HepG2 (cell line): Measurements from ENCODE around the gene UTP4. TPM values are rescaled to one million over a fixed set of nuclear protein-coding genes. Genes with fewer than 3 reads are reported as not detected.

Experiments
- ATM ChIP-seq: fragments of 450-650 bp; IDR thresholded peaks from 2 replicates; pipeline ENCODE4 v1.7.1; 2017; ENCODE audit warnings: mild to moderate bottlenecking, borderline replicate concordance
- ESRRA ChIP-seq: sonication (generic); formaldehyde crosslinking; IDR thresholded peaks from 2 replicates; pipeline ENCODE4 v1.5.1; 2020; ENCODE audit warnings: mild to moderate bottlenecking, low read depth, missing genetic modification reagents
- ETV6 ChIP-seq: sonication (generic); formaldehyde crosslinking; conservative IDR thresholded peaks from 2 replicates; pipeline ENCODE4 v1.4.0; 2020; ENCODE audit warnings: missing genetic modification reagents
- FOXP1 ChIP-seq, 2 experiments: fragments of 450-650 bp in 1 of 2; IDR thresholded peaks; 2 replicates each; pipeline ENCODE4 v1.6.1; 2017 to 2018; ENCODE audit warnings: antibody characterized with exemption in 1 of 2
- JUND ChIP-seq: sonication (generic); formaldehyde crosslinking; IDR thresholded peaks from 2 replicates; pipeline ENCODE4 v1.8.0; 2022; ENCODE audit warnings: mild to moderate bottlenecking, missing genetic modification reagents
- RFX3 ChIP-seq: IDR thresholded peaks from 2 replicates; pipeline ENCODE4 v1.6.1; 2016; ENCODE audit warnings: missing biosample characterization, missing genetic modification reagents
- TIGD3 ChIP-seq: sonication (generic); formaldehyde crosslinking; IDR thresholded peaks from 2 replicates; pipeline ENCODE4 v1.5.1; 2020; ENCODE audit warnings: mild to moderate bottlenecking, missing genetic modification reagents, borderline replicate concordance
- ZBTB40 ChIP-seq, 2 experiments: fragments of 450-650 bp in 1 of 2; sonication (generic) in 1 of 2; formaldehyde crosslinking in 1 of 2; IDR thresholded peaks; 2 replicates each; pipeline versions ENCODE4 v1.6.1 to v1.8.0; 2016 to 2022; ENCODE audit warnings: antibody characterized with exemption in 1 of 2, mild to moderate bottlenecking in 1 of 2, missing genetic modification reagents in 1 of 2
- ZBTB7A ChIP-seq: sonication (generic); formaldehyde crosslinking; IDR thresholded peaks from 2 replicates; pipeline ENCODE4 v1.8.0; 2022; ENCODE audit warnings: mild to moderate bottlenecking, missing genetic modification reagents
- ZMYM4 ChIP-seq: sonication (generic); formaldehyde crosslinking; IDR thresholded peaks from 2 replicates; pipeline ENCODE4 v1.8.1; 2023; ENCODE audit warnings: mild to moderate bottlenecking, missing genetic modification reagents
- ZNF101 ChIP-seq: sonication (generic); formaldehyde crosslinking; IDR thresholded peaks from 2 replicates; pipeline ENCODE4 v1.4.0; 2020; ENCODE audit warnings: mild to moderate bottlenecking, low read depth, missing genetic modification reagents, borderline replicate concordance
- ZNF468 ChIP-seq: sonication (generic); formaldehyde crosslinking; IDR thresholded peaks from 2 replicates; pipeline ENCODE4 v1.8.0; 2022; ENCODE audit warnings: mild to moderate bottlenecking, moderate library complexity, missing genetic modification reagents
- ZNF784 ChIP-seq: sonication (generic); formaldehyde crosslinking; IDR thresholded peaks from 2 replicates; pipeline ENCODE4 v1.5.1; 2020; ENCODE audit warnings: missing genetic modification reagents, mild to moderate bottlenecking, borderline replicate concordance
- polyA plus RNA-seq, 8 experiments: library from polyadenylated mRNA; depleted of rRNA in 3 of 8; stranded (reverse) in 7 of 8; unstranded in 1 of 8; fragments of >200 nt; fragmentation: Illumina TruSeq in 4 of 8; extraction: Trizol in 4 of 8; gene quantifications; 2 replicates each; pipeline versions ENCODE4 v1.2.1 to v1.2.3, GENCODE V29; 2011 to 2016; ENCODE audit warnings: low read depth in 4 of 8, missing spikeins in 1 of 8, mixed read lengths in 1 of 8; ENCODE audit not compliant: insufficient read depth in 1 of 8
- total RNA-seq, 5 experiments: library from RNA; depleted of rRNA; stranded (reverse); fragments of >200 nt; fragmentation: Illumina TruSeq; extraction: Trizol; gene quantifications; 2 replicates each; pipeline ENCODE4 v1.2.3, GENCODE V29; 2016; ENCODE audit warnings: low read depth in 1 of 5
- TF ChIP-seq, protein P1 (sequence below): sonication (generic); formaldehyde crosslinking; conservative IDR thresholded peaks from 2 replicates; pipeline ENCODE4 v1.4.0; 2020; ENCODE audit warnings: missing genetic modification reagents

UTP4 gene
- total and polyA plus RNA-seq, 2 of the 13 experiments (the other 11 are each of a cell fraction or from before 2014, with no cell fraction given): 30.0 to 85.8 TPM

DNA sequence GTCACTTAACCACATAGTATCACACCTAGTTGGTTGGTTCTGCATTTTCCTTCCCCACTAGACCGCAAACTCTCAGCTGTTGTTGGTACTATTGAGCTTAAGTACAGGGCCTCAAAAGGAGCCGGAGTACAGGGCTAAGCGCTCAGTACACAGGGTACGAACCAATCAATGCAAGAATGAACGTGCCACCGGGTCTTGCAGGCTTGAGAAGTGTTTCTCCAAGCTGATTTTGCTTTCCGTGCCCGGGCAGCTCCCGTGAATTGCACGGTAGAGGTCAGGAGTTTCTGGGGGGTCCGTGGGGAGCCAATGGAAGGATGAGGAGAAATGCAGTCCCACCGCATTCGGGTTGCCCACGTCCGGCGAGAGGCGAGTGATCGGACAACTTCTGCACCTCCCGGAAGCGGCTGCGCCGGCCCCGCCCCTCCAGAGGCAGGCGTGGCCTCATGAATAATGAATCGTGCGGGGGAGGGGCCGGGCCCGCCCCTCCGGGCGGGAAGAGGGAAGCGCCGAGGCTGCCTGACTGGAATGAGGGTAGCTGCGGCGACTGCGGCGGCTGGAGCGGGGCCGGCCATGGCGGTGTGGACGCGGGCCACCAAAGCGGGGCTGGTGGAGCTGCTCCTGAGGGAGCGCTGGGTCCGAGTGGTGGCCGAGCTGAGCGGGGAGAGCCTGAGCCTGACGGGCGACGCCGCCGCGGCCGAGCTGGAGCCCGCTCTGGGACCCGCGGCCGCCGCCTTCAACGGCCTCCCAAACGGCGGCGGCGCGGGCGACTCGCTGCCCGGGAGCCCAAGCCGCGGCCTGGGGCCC is 54.4 kb downstream of the UTP4 start, which contains the start of gene SNTB2 (continued):
- TF ChIP-seq, protein P1, sequence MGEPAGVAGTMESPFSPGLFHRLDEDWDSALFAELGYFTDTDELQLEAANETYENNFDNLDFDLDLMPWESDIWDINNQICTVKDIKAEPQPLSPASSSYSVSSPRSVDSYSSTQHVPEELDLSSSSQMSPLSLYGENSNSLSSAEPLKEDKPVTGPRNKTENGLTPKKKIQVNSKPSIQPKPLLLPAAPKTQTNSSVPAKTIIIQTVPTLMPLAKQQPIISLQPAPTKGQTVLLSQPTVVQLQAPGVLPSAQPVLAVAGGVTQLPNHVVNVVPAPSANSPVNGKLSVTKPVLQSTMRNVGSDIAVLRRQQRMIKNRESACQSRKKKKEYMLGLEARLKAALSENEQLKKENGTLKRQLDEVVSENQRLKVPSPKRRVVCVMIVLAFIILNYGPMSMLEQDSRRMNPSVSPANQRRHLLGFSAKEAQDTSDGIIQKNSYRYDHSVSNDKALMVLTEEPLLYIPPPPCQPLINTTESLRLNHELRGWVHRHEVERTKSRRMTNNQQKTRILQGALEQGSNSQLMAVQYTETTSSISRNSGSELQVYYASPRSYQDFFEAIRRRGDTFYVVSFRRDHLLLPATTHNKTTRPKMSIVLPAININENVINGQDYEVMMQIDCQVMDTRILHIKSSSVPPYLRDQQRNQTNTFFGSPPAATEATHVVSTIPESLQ: peak; percentile 20; the same call in 1 of the 2 replicates
- TF ChIP-seq ZBTB40 (IDR thresholded peaks at IDR 0.05) (no peak), ZBTB40 (CRISPR knock-in tag; IDR thresholded peaks at IDR 0.05) (peak; percentile 79), RFX3 (CRISPR knock-in tag) (no peak), TIGD3 (CRISPR knock-in tag) (peak; percentile 57; the same call in 1 of the 2 replicates), ZNF101 (no peak), ZBTB7A (CRISPR knock-in tag) (no peak; the same call in 1 of the 2 replicates), ATM (no peak), ETV6 (CRISPR knock-in tag) (peak; percentile 86; the same call in 1 of the 2 replicates), ZNF784 (CRISPR knock-in tag) (no peak), JUND (no peak), ZNF468 (CRISPR knock-in tag) (no peak), FOXP1 (IDR thresholded peaks at IDR 0.05) (no peak), FOXP1 (CRISPR knock-in tag; IDR thresholded peaks at IDR 0.05) (peak; percentile 12; the same call in 1 of the 2 replicates), ZMYM4 (CRISPR knock-in tag) (peak; percentile 70), ESRRA (peak; percentile 22; the same call in 1 of the 2 replicates)
